ENCODE data around the gene HKDC1. TPM values are rescaled to one million over a fixed set of nuclear protein-coding genes. Genes with fewer than 3 reads are reported as not detected.

The HKDC1 gene
- polyA plus RNA-seq, 1 of the 3 experiments (the other 2 are of a cell fraction): 0.10 TPM

DNA sequence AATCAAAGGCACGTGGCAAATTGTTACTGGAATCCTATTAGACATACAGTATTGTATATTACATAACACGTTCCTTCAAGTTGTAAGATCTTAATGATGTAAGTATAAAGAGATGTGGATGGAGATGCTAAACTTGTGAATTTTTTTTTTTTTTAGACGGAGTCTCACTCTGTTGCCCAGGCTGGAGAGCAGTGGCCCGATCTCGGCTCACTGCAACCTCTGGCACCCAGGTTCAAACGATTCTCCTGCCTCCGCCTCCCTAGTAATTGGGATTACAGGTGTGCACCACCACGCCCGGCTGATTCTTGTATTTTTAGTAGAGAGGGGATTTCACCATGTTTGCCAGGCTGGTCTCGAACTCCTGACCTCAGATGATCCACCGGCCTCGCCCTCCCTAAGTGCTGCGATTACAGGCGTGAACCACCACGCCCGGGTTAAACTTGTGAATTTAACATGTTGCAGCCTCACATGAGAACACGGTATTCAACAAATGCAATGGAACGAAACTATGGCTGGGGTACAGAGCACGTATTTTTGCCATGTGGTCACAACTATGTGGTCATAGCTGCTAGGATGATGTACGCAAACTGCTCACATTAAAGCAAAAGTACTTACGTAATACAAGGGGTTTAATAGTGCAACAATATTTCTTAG is 40.9 kb upstream of the HKDC1 start:
- Histone ChIP-seq H3F3A (replicated peaks; ENCODE audit: insufficient read depth) (no peaks in the 10 kb centered on the region), H3K27ac (ENCODE audit: low read depth in 2 of 2, low read length in 1 of 2) (peak overlapping the region; percentile 88 to 98), H3K9me2 (no peaks in the 10 kb centered on the region), H4K20me1 (ENCODE audit: insufficient read depth) (no peaks in the 10 kb centered on the region), H3K27me3 (ENCODE audit: insufficient read depth) (no peaks in the 10 kb centered on the region), H3K4me1 (ENCODE audit: control insufficient read depth in 1 of 2, insufficient read depth in 2 of 2, low read depth in 1 of 2, low read length in 1 of 2) (peaks cover 0 to 9% of the 10 kb centered on the region in 2 experiments; a peak in 2 of 4 replicates), H3K4me3 (ENCODE audit: low read depth in 2 of 2, low read length in 1 of 2) (peak overlapping the region; percentile 84 to 95), H3K4me2 (peak overlapping the region; percentile 82), H2AFZ (ENCODE audit: low read depth) (peak overlapping the region; percentile 58; the same call in 1 of the 2 replicates), H3K9me3 (no peaks in the 10 kb centered on the region), H3K79me2 (ENCODE audit: insufficient read depth) (peaks cover 41% of the 10 kb centered on the region), H3K9ac (peak overlapping the region; percentile 91), H3K36me3 (replicated peaks in 1 of 2; ENCODE audit: control insufficient read depth in 1 of 2, insufficient read depth in 2 of 2, low read length in 1 of 2) (peaks cover 0 to 3% of the 10 kb centered on the region in 2 experiments)
- CTCF ChIA-PET: no interaction called here
- TF ChIP-seq RFX5 (IDR thresholded peaks at IDR 0.05; ENCODE audit: low read length): no peak
- TF ChIP-seq, protein P1, sequence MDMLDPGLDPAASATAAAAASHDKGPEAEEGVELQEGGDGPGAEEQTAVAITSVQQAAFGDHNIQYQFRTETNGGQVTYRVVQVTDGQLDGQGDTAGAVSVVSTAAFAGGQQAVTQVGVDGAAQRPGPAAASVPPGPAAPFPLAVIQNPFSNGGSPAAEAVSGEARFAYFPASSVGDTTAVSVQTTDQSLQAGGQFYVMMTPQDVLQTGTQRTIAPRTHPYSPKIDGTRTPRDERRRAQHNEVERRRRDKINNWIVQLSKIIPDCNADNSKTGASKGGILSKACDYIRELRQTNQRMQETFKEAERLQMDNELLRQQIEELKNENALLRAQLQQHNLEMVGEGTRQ (IDR thresholded peaks at IDR 0.05; ENCODE audit: borderline replicate concordance, low read depth, low read length): no peak
- TF ChIP-seq RAD21 (IDR thresholded peaks at IDR 0.05; ENCODE audit: low read length): no peak
- TF ChIP-seq JUND (IDR thresholded peaks at IDR 0.05): no peak
- TF ChIP-seq, protein P2, sequence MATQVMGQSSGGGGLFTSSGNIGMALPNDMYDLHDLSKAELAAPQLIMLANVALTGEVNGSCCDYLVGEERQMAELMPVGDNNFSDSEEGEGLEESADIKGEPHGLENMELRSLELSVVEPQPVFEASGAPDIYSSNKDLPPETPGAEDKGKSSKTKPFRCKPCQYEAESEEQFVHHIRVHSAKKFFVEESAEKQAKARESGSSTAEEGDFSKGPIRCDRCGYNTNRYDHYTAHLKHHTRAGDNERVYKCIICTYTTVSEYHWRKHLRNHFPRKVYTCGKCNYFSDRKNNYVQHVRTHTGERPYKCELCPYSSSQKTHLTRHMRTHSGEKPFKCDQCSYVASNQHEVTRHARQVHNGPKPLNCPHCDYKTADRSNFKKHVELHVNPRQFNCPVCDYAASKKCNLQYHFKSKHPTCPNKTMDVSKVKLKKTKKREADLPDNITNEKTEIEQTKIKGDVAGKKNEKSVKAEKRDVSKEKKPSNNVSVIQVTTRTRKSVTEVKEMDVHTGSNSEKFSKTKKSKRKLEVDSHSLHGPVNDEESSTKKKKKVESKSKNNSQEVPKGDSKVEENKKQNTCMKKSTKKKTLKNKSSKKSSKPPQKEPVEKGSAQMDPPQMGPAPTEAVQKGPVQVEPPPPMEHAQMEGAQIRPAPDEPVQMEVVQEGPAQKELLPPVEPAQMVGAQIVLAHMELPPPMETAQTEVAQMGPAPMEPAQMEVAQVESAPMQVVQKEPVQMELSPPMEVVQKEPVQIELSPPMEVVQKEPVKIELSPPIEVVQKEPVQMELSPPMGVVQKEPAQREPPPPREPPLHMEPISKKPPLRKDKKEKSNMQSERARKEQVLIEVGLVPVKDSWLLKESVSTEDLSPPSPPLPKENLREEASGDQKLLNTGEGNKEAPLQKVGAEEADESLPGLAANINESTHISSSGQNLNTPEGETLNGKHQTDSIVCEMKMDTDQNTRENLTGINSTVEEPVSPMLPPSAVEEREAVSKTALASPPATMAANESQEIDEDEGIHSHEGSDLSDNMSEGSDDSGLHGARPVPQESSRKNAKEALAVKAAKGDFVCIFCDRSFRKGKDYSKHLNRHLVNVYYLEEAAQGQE (IDR thresholded peaks at IDR 0.05; ENCODE audit: low read depth, low read length): no peak
- TF ChIP-seq, protein P3, sequence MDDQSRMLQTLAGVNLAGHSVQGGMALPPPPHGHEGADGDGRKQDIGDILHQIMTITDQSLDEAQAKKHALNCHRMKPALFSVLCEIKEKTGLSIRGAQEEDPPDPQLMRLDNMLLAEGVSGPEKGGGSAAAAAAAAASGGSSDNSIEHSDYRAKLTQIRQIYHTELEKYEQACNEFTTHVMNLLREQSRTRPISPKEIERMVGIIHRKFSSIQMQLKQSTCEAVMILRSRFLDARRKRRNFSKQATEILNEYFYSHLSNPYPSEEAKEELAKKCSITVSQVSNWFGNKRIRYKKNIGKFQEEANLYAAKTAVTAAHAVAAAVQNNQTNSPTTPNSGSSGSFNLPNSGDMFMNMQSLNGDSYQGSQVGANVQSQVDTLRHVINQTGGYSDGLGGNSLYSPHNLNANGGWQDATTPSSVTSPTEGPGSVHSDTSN (IDR thresholded peaks at IDR 0.05): no peak
- no peak for TF ChIP-seq MEF2A (IDR thresholded peaks at IDR 0.05; ENCODE audit: borderline replicate concordance, low read depth)
- TF ChIP-seq, protein P4, sequence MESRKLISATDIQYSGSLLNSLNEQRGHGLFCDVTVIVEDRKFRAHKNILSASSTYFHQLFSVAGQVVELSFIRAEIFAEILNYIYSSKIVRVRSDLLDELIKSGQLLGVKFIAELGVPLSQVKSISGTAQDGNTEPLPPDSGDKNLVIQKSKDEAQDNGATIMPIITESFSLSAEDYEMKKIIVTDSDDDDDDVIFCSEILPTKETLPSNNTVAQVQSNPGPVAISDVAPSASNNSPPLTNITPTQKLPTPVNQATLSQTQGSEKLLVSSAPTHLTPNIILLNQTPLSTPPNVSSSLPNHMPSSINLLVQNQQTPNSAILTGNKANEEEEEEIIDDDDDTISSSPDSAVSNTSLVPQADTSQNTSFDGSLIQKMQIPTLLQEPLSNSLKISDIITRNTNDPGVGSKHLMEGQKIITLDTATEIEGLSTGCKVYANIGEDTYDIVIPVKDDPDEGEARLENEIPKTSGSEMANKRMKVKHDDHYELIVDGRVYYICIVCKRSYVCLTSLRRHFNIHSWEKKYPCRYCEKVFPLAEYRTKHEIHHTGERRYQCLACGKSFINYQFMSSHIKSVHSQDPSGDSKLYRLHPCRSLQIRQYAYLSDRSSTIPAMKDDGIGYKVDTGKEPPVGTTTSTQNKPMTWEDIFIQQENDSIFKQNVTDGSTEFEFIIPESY (IDR thresholded peaks at IDR 0.05; ENCODE audit: borderline replicate concordance, low read depth): no peak
- TF ChIP-seq RCOR1 (IDR thresholded peaks at IDR 0.05; ENCODE audit: low read length): no peak
- TF ChIP-seq SIN3A (IDR thresholded peaks at IDR 0.05; ENCODE audit: borderline replicate concordance, low read depth, low read length): no peak
- no peak for TF ChIP-seq EP300 (IDR thresholded peaks at IDR 0.05; ENCODE audit: borderline replicate concordance in 1 of 2, low read depth in 1 of 2, low read length in 1 of 2)
- TF ChIP-seq FOXM1 (IDR thresholded peaks at IDR 0.05; ENCODE audit: low read depth): no peak
- DNase-seq: peak; percentile 57
- 12% methylated on average over 21 of the region's 21 CpGs for WGBS (ENCODE audit: low lambda C conversion rate)
- POLR2A ChIA-PET: interaction anchor here (1.0 to 1.4 kb wide), 2 partner anchors 30 to 223 kb away, joined by 4 read pairs; partner anchors contain the start of gene DDX21

Data from SK-N-SH (cell line).